SK-N-SH (cell line): ENCODE data around the gene GJD4. TPM values are rescaled to one million over a fixed set of nuclear protein-coding genes. Genes with fewer than 3 reads are reported as not detected.
A peak's percentile ranks its signal among the peaks of the same experiment; 100 is the strongest.

ENCODE experiments used
- CTCF ChIA-PET: fragments of 300-600, 350-600 bp; formaldehyde crosslinking; extraction: SDS; loops from one replicate; lab custom pipeline; 2021; lab: Yijun Ruan, JAX
- POLR2A ChIA-PET: fragments of 350-600 bp; sonication (Branson Sonifier 250); formaldehyde crosslinking; extraction: SDS; loops from one replicate; lab custom pipeline; 2020; ENCODE audit warnings: antibody characterized with exemption, inconsistent platforms; lab: Yijun Ruan, JAX
- DNase-seq: peaks from one replicate; pipeline ENCODE4 v3.0.0; 2012
- H2AFZ ChIP-seq: fragments of 200-600 bp; sonication (generic); 2 replicates; pipeline ENCODE4 v1.8.1; 2016; ENCODE audit warnings: antibody characterized with exemption, mild to moderate bottlenecking, low read depth
- H3F3A ChIP-seq: fragments of 200-600 bp; sonication (generic); replicated peaks from 2 replicates; pipeline ENCODE3; 2016; ENCODE audit warnings: antibody characterized with exemption, mild to moderate bottlenecking; ENCODE audit not compliant: insufficient read depth
- H3K27ac ChIP-seq, 2 experiments: fragments of 200-500 bp in 1 of 2; fragments of 200-600 bp in 1 of 2; sonication (Bioruptor generic) in 1 of 2; sonication (generic), shearing (Covaris generic) in 1 of 2; 2 replicates each; pipeline versions ENCODE4 v1.5.1 to v1.6.1; 2014 to 2016; ENCODE audit warnings: low read depth in 2 of 2, inconsistent platforms in 1 of 2, low read length in 1 of 2, mild to moderate bottlenecking in 1 of 2, mixed read lengths in 1 of 2
- H3K27me3 ChIP-seq: fragments of 200-600 bp; sonication (generic), shearing (Covaris generic); 2 replicates; pipeline ENCODE4 v1.6.1; 2016; ENCODE audit warnings: mixed run types; ENCODE audit not compliant: insufficient read depth
- H3K36me3 ChIP-seq, 2 experiments: fragments of 200-500 bp in 1 of 2; fragments of 200-600 bp in 1 of 2; sonication (Bioruptor generic) in 1 of 2; sonication (generic) in 1 of 2; replicated peaks in 1 of 2; 2 replicates each; pipeline versions ENCODE3 to v1.5.1; 2014 to 2016; ENCODE audit warnings: low read length in 1 of 2, mild to moderate bottlenecking in 1 of 2; ENCODE audit not compliant: insufficient read depth in 2 of 2, control insufficient read depth in 1 of 2
- H3K4me1 ChIP-seq, 2 experiments: fragments of 200-500 bp in 1 of 2; fragments of 200-600 bp in 1 of 2; sonication (Bioruptor generic) in 1 of 2; sonication (generic), shearing (Covaris generic) in 1 of 2; 2 replicates each; pipeline versions ENCODE4 v1.5.1 to v1.6.1; 2014 to 2016; ENCODE audit warnings: low read depth in 1 of 2, low read length in 1 of 2, mixed run types in 1 of 2; ENCODE audit not compliant: insufficient read depth in 2 of 2, control insufficient read depth in 1 of 2
- H3K4me2 ChIP-seq: fragments of 200-600 bp; sonication (generic), shearing (Covaris generic); 2 replicates; pipeline ENCODE4 v1.6.1; 2017; ENCODE audit warnings: mixed run types
- H3K4me3 ChIP-seq, 2 experiments: fragments of 200-500 bp in 1 of 2; fragments of 200-600 bp in 1 of 2; sonication (Bioruptor generic) in 1 of 2; sonication (generic), shearing (Covaris generic) in 1 of 2; 2 replicates each; pipeline versions ENCODE4 v1.5.1 to v1.8.1; 2014 to 2016; ENCODE audit warnings: low read depth in 2 of 2, inconsistent platforms in 1 of 2, low read length in 1 of 2, mild to moderate bottlenecking in 1 of 2, mixed read lengths in 1 of 2, moderate library complexity in 1 of 2
- H3K79me2 ChIP-seq: fragments of 200-600 bp; sonication (generic); 2 replicates; pipeline ENCODE4 v1.8.1; 2017; ENCODE audit warnings: mild to moderate bottlenecking; ENCODE audit not compliant: insufficient read depth
- H3K9ac ChIP-seq: fragments of 200-600 bp; sonication (generic); 2 replicates; pipeline ENCODE4 v1.6.1; 2017; ENCODE audit warnings: mixed run types
- H3K9me2 ChIP-seq: fragments of 200-600 bp; sonication (generic); 2 replicates; pipeline ENCODE4 v1.6.1; 2017; ENCODE audit warnings: mixed run types
- H3K9me3 ChIP-seq: fragments of 200-600 bp; sonication (generic); 2 replicates; pipeline ENCODE4 v1.6.1; 2017; ENCODE audit warnings: mixed run types, mild to moderate bottlenecking, moderate library complexity
- H4K20me1 ChIP-seq: fragments of 200-600 bp; sonication (generic); 2 replicates; pipeline ENCODE4 v1.6.1; 2017; ENCODE audit warnings: mild to moderate bottlenecking, mixed run types; ENCODE audit not compliant: insufficient read depth
- CHD2 ChIP-seq: fragments of 150-350 bp; IDR thresholded peaks from 2 replicates; pipeline ENCODE4 v1.6.1; 2018; ENCODE audit warnings: low read length; ENCODE audit not compliant: partially characterized antibody
- ELF1 ChIP-seq: IDR thresholded peaks from 2 replicates; pipeline ENCODE4 v1.4.0; 2012
- EZH2phosphoT487 ChIP-seq: fragments of 200-600 bp; sonication (generic); IDR thresholded peaks from 2 replicates; pipeline ENCODE4 v1.6.1; 2017; ENCODE audit warnings: low read depth, mixed run types, mild to moderate bottlenecking, antibody characterized with exemption, moderate library complexity, borderline replicate concordance
- FOSL2 ChIP-seq: IDR thresholded peaks from 2 replicates; pipeline ENCODE4 v1.4.0; 2012; ENCODE audit warnings: low read depth, mild to moderate bottlenecking, moderate library complexity, borderline replicate concordance
- FOXJ3 ChIP-seq: sonication (generic); formaldehyde crosslinking; IDR thresholded peaks from 2 replicates; pipeline ENCODE4 v1.5.1; 2020; ENCODE audit warnings: mild to moderate bottlenecking, missing genetic modification reagents
- FOXM1 ChIP-seq: IDR thresholded peaks from 2 replicates; pipeline ENCODE4 v1.4.0; 2012; ENCODE audit warnings: low read depth, mild to moderate bottlenecking
- JUND ChIP-seq: IDR thresholded peaks from 2 replicates; pipeline ENCODE4 v1.4.0; 2012
- MAX ChIP-seq: IDR thresholded peaks from 2 replicates; pipeline ENCODE4 v1.4.0; 2012; ENCODE audit warnings: low read depth
- MXI1 ChIP-seq: IDR thresholded peaks from 2 replicates; pipeline ENCODE4 v1.6.1; 2012; ENCODE audit warnings: mild to moderate bottlenecking, low read depth, low read length, improper control_type of control experiment
- NFIC ChIP-seq: IDR thresholded peaks from 2 replicates; pipeline ENCODE4 v1.4.0; 2012; ENCODE audit warnings: borderline replicate concordance
- NRF1 ChIP-seq: IDR thresholded peaks from 2 replicates; pipeline ENCODE4 v1.6.1; 2012; ENCODE audit warnings: low read depth, mild to moderate bottlenecking, low read length
- POLR2AphosphoS5 ChIP-seq: IDR thresholded peaks from 2 replicates; pipeline ENCODE4 v1.6.1; 2012; ENCODE audit warnings: low read depth, low read length
- RFX5 ChIP-seq: IDR thresholded peaks from 2 replicates; pipeline ENCODE4 v1.6.1; 2012; ENCODE audit warnings: mild to moderate bottlenecking, improper control_type of control experiment, low read length
- SIN3A ChIP-seq: IDR thresholded peaks from 2 replicates; pipeline ENCODE4 v1.6.1; 2012; ENCODE audit warnings: low read depth, mild to moderate bottlenecking, low read length, moderate library complexity, borderline replicate concordance
- TAF1 ChIP-seq: IDR thresholded peaks from 2 replicates; pipeline ENCODE4 v1.6.1; 2012; ENCODE audit warnings: low read depth, mild to moderate bottlenecking, low read length, moderate library complexity, borderline replicate concordance
- TCF12 ChIP-seq: IDR thresholded peaks from 2 replicates; pipeline ENCODE4 v1.4.0; 2012
- ZBTB33 ChIP-seq: IDR thresholded peaks from 2 replicates; pipeline ENCODE4 v1.4.0; 2012; ENCODE audit warnings: low read depth, borderline replicate concordance
- WGBS: methylation state at CpG from one replicate; pipeline ENCODE4 v1.1.6; 2017; ENCODE audit warnings: low lambda C conversion rate; 5-methylcytosine and 5-hydroxymethylcytosine counted together
- polyA plus RNA-seq, 3 experiments: library from polyadenylated mRNA; depleted of rRNA; stranded (reverse); fragments of >200 nt; gene quantifications; 2 replicates each; pipeline ENCODE4 v1.2.3, GENCODE V29; 2012
- TF ChIP-seq, protein P1 (sequence below): IDR thresholded peaks from 2 replicates; pipeline ENCODE4 v1.6.1; 2012; ENCODE audit warnings: mild to moderate bottlenecking, low read depth, low read length, moderate library complexity
- TF ChIP-seq, protein P2 (sequence below): IDR thresholded peaks from 2 replicates; pipeline ENCODE4; 2012
- TF ChIP-seq, protein P3 (sequence below): fragments of 200-600 bp; sonication (generic); IDR thresholded peaks from 2 replicates; pipeline ENCODE4 v1.6.1; 2017; ENCODE audit warnings: antibody characterized with exemption, mild to moderate bottlenecking, moderate library complexity

GJD4 gene
- polyA plus RNA-seq, 1 of the 3 experiments (the other 2 are of a cell fraction): not detected

- TF ChIP-seq, protein P1, sequence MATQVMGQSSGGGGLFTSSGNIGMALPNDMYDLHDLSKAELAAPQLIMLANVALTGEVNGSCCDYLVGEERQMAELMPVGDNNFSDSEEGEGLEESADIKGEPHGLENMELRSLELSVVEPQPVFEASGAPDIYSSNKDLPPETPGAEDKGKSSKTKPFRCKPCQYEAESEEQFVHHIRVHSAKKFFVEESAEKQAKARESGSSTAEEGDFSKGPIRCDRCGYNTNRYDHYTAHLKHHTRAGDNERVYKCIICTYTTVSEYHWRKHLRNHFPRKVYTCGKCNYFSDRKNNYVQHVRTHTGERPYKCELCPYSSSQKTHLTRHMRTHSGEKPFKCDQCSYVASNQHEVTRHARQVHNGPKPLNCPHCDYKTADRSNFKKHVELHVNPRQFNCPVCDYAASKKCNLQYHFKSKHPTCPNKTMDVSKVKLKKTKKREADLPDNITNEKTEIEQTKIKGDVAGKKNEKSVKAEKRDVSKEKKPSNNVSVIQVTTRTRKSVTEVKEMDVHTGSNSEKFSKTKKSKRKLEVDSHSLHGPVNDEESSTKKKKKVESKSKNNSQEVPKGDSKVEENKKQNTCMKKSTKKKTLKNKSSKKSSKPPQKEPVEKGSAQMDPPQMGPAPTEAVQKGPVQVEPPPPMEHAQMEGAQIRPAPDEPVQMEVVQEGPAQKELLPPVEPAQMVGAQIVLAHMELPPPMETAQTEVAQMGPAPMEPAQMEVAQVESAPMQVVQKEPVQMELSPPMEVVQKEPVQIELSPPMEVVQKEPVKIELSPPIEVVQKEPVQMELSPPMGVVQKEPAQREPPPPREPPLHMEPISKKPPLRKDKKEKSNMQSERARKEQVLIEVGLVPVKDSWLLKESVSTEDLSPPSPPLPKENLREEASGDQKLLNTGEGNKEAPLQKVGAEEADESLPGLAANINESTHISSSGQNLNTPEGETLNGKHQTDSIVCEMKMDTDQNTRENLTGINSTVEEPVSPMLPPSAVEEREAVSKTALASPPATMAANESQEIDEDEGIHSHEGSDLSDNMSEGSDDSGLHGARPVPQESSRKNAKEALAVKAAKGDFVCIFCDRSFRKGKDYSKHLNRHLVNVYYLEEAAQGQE: no peak
- TF ChIP-seq CHD2 (no peak), NRF1 (no peak)
- TF ChIP-seq, protein P2, sequence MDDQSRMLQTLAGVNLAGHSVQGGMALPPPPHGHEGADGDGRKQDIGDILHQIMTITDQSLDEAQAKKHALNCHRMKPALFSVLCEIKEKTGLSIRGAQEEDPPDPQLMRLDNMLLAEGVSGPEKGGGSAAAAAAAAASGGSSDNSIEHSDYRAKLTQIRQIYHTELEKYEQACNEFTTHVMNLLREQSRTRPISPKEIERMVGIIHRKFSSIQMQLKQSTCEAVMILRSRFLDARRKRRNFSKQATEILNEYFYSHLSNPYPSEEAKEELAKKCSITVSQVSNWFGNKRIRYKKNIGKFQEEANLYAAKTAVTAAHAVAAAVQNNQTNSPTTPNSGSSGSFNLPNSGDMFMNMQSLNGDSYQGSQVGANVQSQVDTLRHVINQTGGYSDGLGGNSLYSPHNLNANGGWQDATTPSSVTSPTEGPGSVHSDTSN: no peak
Measured at GRCh38 chr10:35640474-35640873, 35.3 kb downstream of the GJD4 start (continued).

- Histone ChIP-seq H3K9ac (peak overlapping the region; percentile 58; the same call in 1 of the 2 replicates), H3K9me2 (no peaks in the 10 kb centered on the region), H3K9me3 (no peaks in the 10 kb centered on the region), H4K20me1 (peaks cover 30% of the 10 kb centered on the region), H3F3A (peaks cover 30% of the 10 kb centered on the region), H3K4me1 (peaks cover 7 to 25% of the 10 kb centered on the region in 2 experiments; a peak in 2 of 4 replicates), H2AFZ (no peak overlapping the region; the same call in 1 of the 2 replicates), H3K36me3 (peaks cover 0 to 11% of the 10 kb centered on the region in 2 experiments), H3K4me2 (peak overlapping the region; percentile 98), H3K4me3 (peak overlapping the region; percentile 68 to 88), H3K27ac (no peak overlapping the region; a peak in 1 of 4 replicates), H3K79me2 (peaks cover 24% of the 10 kb centered on the region), H3K27me3 (no peaks in the 10 kb centered on the region; the same call in 1 of the 2 replicates)
- POLR2A ChIA-PET: no interaction called here
- peak; percentile 84 for DNase-seq
- CTCF ChIA-PET: interaction anchor here (0.6 to 4.0 kb wide), 18 partner anchors 9 to 1264 kb away, joined by 3 to 24 read pairs (median 4); partner anchors contain the start of gene CREM
- WGBS: 0% methylated on average over 9 of the region's 72 CpGs
- TF ChIP-seq FOXJ3 (CRISPR knock-in tag) (no peak), MAX (peak; percentile 85), POLR2AphosphoS5 (no peak), NRF1 (peak; percentile 55), JUND (no peak), TAF1 (no peak), NFIC (no peak), FOSL2 (no peak), SIN3A (no peak), ELF1 (no peak), ZBTB33 (no peak), MXI1 (no peak), TCF12 (no peak), FOXM1 (no peak), EZH2phosphoT487 (no peak), RFX5 (no peak)
- TF ChIP-seq, protein P2: no peak
- TF ChIP-seq, protein P3, sequence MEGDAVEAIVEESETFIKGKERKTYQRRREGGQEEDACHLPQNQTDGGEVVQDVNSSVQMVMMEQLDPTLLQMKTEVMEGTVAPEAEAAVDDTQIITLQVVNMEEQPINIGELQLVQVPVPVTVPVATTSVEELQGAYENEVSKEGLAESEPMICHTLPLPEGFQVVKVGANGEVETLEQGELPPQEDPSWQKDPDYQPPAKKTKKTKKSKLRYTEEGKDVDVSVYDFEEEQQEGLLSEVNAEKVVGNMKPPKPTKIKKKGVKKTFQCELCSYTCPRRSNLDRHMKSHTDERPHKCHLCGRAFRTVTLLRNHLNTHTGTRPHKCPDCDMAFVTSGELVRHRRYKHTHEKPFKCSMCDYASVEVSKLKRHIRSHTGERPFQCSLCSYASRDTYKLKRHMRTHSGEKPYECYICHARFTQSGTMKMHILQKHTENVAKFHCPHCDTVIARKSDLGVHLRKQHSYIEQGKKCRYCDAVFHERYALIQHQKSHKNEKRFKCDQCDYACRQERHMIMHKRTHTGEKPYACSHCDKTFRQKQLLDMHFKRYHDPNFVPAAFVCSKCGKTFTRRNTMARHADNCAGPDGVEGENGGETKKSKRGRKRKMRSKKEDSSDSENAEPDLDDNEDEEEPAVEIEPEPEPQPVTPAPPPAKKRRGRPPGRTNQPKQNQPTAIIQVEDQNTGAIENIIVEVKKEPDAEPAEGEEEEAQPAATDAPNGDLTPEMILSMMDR: 0 out of 2 replicates have a peak, but pooled peaks have one; percentile 12
Measured at GRCh38 chr10:35640951-35641675, 36.0 kb downstream of the GJD4 start.
